WTC11 (cell line): Measurements from ENCODE around the gene CCR8. TPM values are rescaled to one million over a fixed set of nuclear protein-coding genes. Genes with fewer than 3 reads are reported as not detected.
A peak's percentile ranks its signal among the peaks of the same experiment; 100 is the strongest.

ENCODE experiments used
- ATAC-seq: fragments of 200-7000 bp; cut with Tn5 transposase; 2 replicates; pipeline ENCODE4 v1.10.0; 2021; ENCODE audit warnings: mild to moderate bottlenecking, moderate library complexity
- Bru-seq: library from RNA; stranded (reverse); fragments of 400-500 nt; gene quantifications from one replicate; lab custom pipeline; 2021; lab: Mats Ljungman, UMichigan
- CTCF ChIA-PET: fragments of 300-600 bp; sonication (Branson Sonifier 250); formaldehyde crosslinking; loops from one replicate; lab custom pipeline; 2021; ENCODE audit warnings: antibody characterized with exemption; lab: Charles Lee
- POLR2A ChIA-PET: fragments of 350-600 bp; sonication (Branson Sonifier 250); formaldehyde crosslinking; loops from one replicate; lab custom pipeline; 2021; ENCODE audit warnings: antibody characterized with exemption; lab: Charles Lee
- DNase-seq: peaks from one replicate; pipeline ENCODE4 v3.0.0; 2021; ENCODE audit warnings: low spot score
- H3K27ac Mint-ChIP-seq: 2 replicates; pipeline ENCODE4 v1.8.0; 2021; ENCODE audit warnings: mixed read lengths
- H3K27me3 Mint-ChIP-seq: 2 replicates; pipeline ENCODE4 v1.8.0; 2021; ENCODE audit warnings: low read depth, mild to moderate bottlenecking, moderate library complexity, mixed read lengths
- H3K36me3 Mint-ChIP-seq: 2 replicates; pipeline ENCODE4 v1.8.0; 2021; ENCODE audit warnings: mixed read lengths
- H3K4me1 Mint-ChIP-seq: 2 replicates; pipeline ENCODE4 v1.8.0; 2022; ENCODE audit warnings: mixed read lengths
- H3K4me3 Mint-ChIP-seq: 2 replicates; pipeline ENCODE4 v1.8.0; 2021; ENCODE audit warnings: mild to moderate bottlenecking, moderate library complexity, mixed read lengths
- H3K9me3 Mint-ChIP-seq: 2 replicates; pipeline ENCODE4 v1.8.0; 2021; ENCODE audit warnings: mixed read lengths
- GRHL2 ChIP-seq: fragments of 250-450 bp; sonication (Bioruptor Pico); IDR thresholded peaks from 2 replicates; pipeline ENCODE4 v1.8.0; 2022; ENCODE audit warnings: mild to moderate bottlenecking, moderate library complexity; ENCODE audit not compliant: insufficient replicate concordance, severe bottlenecking
- JUN ChIP-seq: sonication (generic); formaldehyde crosslinking; IDR thresholded peaks from 2 replicates; pipeline ENCODE4 v1.8.0; 2023; ENCODE audit warnings: mild to moderate bottlenecking, missing genetic modification reagents
- SMAD4 ChIP-seq: sonication (generic); formaldehyde crosslinking; IDR thresholded peaks from 2 replicates; pipeline ENCODE4 v1.8.0; 2022; ENCODE audit warnings: mild to moderate bottlenecking, missing genetic modification reagents
- SP1 ChIP-seq: sonication (generic); formaldehyde crosslinking; conservative IDR thresholded peaks from 2 replicates; pipeline ENCODE4 v1.8.1; 2022; ENCODE audit warnings: missing genetic modification reagents
- ZNF121 ChIP-seq: sonication (generic); formaldehyde crosslinking; IDR thresholded peaks from 2 replicates; pipeline ENCODE4 v1.8.0; 2023; ENCODE audit warnings: missing genetic modification reagents
- ZNF423 ChIP-seq: fragments of 250-450 bp; sonication (Bioruptor Pico); IDR thresholded peaks from 2 replicates; pipeline ENCODE4 v2.1.2; 2022; ENCODE audit warnings: mild to moderate bottlenecking, moderate library complexity
- long read RNA-seq, 3 experiments: library from RNA in 1 of 3; library from capped mRNA in 1 of 3; library from polyadenylated mRNA in 1 of 3; unstranded in 2 of 3; stranded (forward) in 1 of 3; transcript quantifications; one replicate each; pipeline ENCODE4 v2.0.0, GENCODE V29; 2021
- total RNA-seq: library from RNA; stranded (reverse); gene quantifications from 3 replicates; pipeline ENCODE4 v1.2.3, GENCODE V29; 2021
- TF ChIP-seq, protein P1 (sequence below): fragments of 250-450 bp; sonication (Bioruptor Pico); conservative IDR thresholded peaks from 2 replicates; pipeline ENCODE4 v1.9.0; 2021; ENCODE audit warnings: mild to moderate bottlenecking
- TF ChIP-seq, protein P2 (sequence below): sonication (generic); formaldehyde crosslinking; IDR thresholded peaks from 2 replicates; pipeline ENCODE4 v1.8.1; 2022; ENCODE audit warnings: low read depth, mild to moderate bottlenecking, moderate library complexity, missing genetic modification reagents, borderline replicate concordance
- TF ChIP-seq, protein P3 (sequence below): sonication (generic); formaldehyde crosslinking; IDR thresholded peaks from 2 replicates; pipeline ENCODE4 v1.8.0; 2022; ENCODE audit warnings: missing genetic modification reagents
- TF ChIP-seq, protein P4 (sequence below): fragments of 250-450 bp; sonication (Bioruptor Pico); IDR thresholded peaks from 2 replicates; pipeline ENCODE4 v2.1.2; 2022; ENCODE audit warnings: mild to moderate bottlenecking, moderate library complexity
- TF ChIP-seq, protein P5 (sequence below): sonication (generic); formaldehyde crosslinking; IDR thresholded peaks from 2 replicates; pipeline ENCODE4 v1.8.1; 2023; ENCODE audit warnings: mild to moderate bottlenecking, missing genetic modification reagents, borderline replicate concordance
- TF ChIP-seq, protein P6 (sequence below): sonication (generic); formaldehyde crosslinking; IDR thresholded peaks from 2 replicates; pipeline ENCODE4 v1.8.1; 2022; ENCODE audit warnings: mild to moderate bottlenecking, missing genetic modification reagents, moderate library complexity, borderline replicate concordance

CCR8 gene, protein sequence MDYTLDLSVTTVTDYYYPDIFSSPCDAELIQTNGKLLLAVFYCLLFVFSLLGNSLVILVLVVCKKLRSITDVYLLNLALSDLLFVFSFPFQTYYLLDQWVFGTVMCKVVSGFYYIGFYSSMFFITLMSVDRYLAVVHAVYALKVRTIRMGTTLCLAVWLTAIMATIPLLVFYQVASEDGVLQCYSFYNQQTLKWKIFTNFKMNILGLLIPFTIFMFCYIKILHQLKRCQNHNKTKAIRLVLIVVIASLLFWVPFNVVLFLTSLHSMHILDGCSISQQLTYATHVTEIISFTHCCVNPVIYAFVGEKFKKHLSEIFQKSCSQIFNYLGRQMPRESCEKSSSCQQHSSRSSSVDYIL
- total RNA-seq (0.33 TPM in 1 of 3 replicates, not detected in the others), Bru-seq, nascent RNA (percentile 9 among the genes with signal in this experiment)
- long read RNA-seq, experiment 1, result 0 reads
- long read RNA-seq, experiment 2, result 0 reads
- long read RNA-seq, experiment 3, result 0 reads

DNA sequence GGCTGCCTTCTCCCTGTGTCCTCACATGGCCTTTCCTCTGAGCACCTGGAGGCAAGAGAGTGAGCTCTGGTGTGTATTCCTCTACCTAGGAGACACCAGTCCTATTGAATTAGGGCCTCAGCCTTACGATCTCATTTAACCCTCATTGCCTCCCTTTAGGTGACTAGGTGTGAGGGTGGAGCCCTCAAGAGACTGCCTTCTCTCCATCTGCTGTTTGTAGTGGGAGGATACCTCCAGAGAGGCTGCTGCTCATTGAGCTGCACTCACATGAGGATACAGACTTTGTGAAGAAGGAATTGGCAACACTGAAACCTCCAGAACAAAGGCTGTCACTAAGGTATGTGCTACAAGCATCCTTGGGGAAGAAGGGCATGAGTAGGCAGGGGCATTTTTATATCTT, at the start of gene CCR8:
Gene CCR8 (plus strand): TSS at position 217 of the 400 bp plus-strand sequence. CDS start 2,623 bp downstream, outside the sequence.
- peaks cover 10% of the 10 kb centered on the region; the same call in 1 of the 2 replicates for H3K36me3 Mint-ChIP-seq
- POLR2A ChIA-PET, result no interaction called here
- TF ChIP-seq, protein P1, sequence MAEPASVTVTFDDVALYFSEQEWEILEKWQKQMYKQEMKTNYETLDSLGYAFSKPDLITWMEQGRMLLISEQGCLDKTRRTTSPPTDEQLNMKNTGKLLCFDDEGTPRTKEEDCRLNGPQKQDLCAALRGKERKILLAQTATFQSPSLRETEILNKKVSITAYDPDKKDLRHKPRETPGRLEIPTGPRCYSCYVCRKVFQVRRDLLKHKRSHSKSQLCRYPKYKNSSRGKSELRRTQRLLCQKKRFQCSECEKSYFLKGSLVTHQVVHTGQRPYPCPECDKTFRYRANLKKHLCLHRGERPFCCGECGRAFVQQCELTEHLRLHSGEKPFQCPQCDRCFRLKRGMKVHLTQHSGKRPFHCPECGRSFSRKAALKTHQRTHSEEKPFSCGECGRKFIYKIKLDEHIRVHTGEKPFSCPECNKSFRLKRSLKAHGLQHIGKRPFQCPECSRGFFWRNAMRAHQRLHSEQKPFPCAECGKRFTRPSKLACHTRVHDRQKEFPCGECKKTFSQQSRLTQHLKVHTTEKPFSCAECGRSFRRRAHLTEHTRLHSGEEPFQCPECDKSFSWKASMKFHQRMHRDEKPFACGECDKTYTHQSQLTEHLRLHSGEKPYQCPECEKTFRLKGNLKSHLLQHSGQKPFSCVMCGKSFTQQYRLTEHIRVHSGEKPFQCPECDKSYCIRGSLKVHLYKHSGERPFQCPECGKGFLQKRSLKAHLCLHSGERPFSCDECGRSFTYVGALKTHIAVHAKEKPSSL (CRISPR knock-in tag), result no peak
- TF ChIP-seq, protein P2, sequence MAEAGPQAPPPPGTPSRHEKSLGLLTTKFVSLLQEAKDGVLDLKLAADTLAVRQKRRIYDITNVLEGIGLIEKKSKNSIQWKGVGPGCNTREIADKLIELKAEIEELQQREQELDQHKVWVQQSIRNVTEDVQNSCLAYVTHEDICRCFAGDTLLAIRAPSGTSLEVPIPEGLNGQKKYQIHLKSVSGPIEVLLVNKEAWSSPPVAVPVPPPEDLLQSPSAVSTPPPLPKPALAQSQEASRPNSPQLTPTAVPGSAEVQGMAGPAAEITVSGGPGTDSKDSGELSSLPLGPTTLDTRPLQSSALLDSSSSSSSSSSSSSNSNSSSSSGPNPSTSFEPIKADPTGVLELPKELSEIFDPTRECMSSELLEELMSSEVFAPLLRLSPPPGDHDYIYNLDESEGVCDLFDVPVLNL (CRISPR knock-in tag), result no peak
- no peak for TF ChIP-seq SMAD4 (CRISPR knock-in tag)
- TF ChIP-seq, protein P3, sequence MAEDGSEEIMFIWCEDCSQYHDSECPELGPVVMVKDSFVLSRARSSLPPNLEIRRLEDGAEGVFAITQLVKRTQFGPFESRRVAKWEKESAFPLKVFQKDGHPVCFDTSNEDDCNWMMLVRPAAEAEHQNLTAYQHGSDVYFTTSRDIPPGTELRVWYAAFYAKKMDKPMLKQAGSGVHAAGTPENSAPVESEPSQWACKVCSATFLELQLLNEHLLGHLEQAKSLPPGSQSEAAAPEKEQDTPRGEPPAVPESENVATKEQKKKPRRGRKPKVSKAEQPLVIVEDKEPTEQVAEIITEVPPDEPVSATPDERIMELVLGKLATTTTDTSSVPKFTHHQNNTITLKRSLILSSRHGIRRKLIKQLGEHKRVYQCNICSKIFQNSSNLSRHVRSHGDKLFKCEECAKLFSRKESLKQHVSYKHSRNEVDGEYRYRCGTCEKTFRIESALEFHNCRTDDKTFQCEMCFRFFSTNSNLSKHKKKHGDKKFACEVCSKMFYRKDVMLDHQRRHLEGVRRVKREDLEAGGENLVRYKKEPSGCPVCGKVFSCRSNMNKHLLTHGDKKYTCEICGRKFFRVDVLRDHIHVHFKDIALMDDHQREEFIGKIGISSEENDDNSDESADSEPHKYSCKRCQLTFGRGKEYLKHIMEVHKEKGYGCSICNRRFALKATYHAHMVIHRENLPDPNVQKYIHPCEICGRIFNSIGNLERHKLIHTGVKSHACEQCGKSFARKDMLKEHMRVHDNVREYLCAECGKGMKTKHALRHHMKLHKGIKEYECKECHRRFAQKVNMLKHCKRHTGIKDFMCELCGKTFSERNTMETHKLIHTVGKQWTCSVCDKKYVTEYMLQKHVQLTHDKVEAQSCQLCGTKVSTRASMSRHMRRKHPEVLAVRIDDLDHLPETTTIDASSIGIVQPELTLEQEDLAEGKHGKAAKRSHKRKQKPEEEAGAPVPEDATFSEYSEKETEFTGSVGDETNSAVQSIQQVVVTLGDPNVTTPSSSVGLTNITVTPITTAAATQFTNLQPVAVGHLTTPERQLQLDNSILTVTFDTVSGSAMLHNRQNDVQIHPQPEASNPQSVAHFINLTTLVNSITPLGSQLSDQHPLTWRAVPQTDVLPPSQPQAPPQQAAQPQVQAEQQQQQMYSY, result no peak
- TF ChIP-seq JUN (CRISPR knock-in tag), result no peak
- no peak for TF ChIP-seq ZNF423 (CRISPR knock-in tag)
- TF ChIP-seq, protein P4, sequence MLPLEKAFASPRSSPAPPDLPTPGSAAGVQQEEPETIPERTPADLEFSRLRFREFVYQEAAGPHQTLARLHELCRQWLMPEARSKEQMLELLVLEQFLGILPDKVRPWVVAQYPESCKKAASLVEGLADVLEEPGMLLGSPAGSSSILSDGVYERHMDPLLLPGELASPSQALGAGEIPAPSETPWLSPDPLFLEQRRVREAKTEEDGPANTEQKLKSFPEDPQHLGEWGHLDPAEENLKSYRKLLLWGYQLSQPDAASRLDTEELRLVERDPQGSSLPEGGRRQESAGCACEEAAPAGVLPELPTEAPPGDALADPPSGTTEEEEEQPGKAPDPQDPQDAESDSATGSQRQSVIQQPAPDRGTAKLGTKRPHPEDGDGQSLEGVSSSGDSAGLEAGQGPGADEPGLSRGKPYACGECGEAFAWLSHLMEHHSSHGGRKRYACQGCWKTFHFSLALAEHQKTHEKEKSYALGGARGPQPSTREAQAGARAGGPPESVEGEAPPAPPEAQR (CRISPR knock-in tag), result no peak
- TF ChIP-seq, protein P5, sequence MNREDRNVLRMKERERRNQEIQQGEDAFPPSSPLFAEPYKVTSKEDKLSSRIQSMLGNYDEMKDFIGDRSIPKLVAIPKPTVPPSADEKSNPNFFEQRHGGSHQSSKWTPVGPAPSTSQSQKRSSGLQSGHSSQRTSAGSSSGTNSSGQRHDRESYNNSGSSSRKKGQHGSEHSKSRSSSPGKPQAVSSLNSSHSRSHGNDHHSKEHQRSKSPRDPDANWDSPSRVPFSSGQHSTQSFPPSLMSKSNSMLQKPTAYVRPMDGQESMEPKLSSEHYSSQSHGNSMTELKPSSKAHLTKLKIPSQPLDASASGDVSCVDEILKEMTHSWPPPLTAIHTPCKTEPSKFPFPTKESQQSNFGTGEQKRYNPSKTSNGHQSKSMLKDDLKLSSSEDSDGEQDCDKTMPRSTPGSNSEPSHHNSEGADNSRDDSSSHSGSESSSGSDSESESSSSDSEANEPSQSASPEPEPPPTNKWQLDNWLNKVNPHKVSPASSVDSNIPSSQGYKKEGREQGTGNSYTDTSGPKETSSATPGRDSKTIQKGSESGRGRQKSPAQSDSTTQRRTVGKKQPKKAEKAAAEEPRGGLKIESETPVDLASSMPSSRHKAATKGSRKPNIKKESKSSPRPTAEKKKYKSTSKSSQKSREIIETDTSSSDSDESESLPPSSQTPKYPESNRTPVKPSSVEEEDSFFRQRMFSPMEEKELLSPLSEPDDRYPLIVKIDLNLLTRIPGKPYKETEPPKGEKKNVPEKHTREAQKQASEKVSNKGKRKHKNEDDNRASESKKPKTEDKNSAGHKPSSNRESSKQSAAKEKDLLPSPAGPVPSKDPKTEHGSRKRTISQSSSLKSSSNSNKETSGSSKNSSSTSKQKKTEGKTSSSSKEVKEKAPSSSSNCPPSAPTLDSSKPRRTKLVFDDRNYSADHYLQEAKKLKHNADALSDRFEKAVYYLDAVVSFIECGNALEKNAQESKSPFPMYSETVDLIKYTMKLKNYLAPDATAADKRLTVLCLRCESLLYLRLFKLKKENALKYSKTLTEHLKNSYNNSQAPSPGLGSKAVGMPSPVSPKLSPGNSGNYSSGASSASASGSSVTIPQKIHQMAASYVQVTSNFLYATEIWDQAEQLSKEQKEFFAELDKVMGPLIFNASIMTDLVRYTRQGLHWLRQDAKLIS (CRISPR knock-in tag), result no peak
- TF ChIP-seq, protein P6, sequence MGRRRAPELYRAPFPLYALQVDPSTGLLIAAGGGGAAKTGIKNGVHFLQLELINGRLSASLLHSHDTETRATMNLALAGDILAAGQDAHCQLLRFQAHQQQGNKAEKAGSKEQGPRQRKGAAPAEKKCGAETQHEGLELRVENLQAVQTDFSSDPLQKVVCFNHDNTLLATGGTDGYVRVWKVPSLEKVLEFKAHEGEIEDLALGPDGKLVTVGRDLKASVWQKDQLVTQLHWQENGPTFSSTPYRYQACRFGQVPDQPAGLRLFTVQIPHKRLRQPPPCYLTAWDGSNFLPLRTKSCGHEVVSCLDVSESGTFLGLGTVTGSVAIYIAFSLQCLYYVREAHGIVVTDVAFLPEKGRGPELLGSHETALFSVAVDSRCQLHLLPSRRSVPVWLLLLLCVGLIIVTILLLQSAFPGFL (CRISPR knock-in tag), result no peak
- no peak for TF ChIP-seq GRHL2 (CRISPR knock-in tag)
- TF ChIP-seq SP1 (CRISPR knock-in tag), result no peak
- no peak for TF ChIP-seq ZNF121
- TF ChIP-seq, all 79 proteins: peak for 0
- CTCF ChIA-PET, result interaction anchor here (1.4 to 1.9 kb wide), 3 partner anchors 38 to 49 kb away, joined by 5 to 6 read pairs (median 6); no protein-coding TSS in a partner anchor
- Mint-ChIP-seq H3K9me3 (peaks cover 9% of the 10 kb centered on the region), H3K4me3 (no peak within 1 kb of the TSS), H3K27me3 (no peaks in the 10 kb centered on the region), H3K4me1 (peaks cover 15% of the 10 kb centered on the region), H3K27ac (no peak within 1 kb of the TSS)
- ATAC-seq (peak; percentile 69), DNase-seq (no peak)
